HCT116 (cell line): Measurements from ENCODE around the gene CERT1.

Source experiments
- ATF3 ChIP-seq: IDR thresholded peaks from 2 replicates; pipeline ENCODE4 v1.6.1; 2012
- CEBPB ChIP-seq: IDR thresholded peaks from 2 replicates; pipeline ENCODE4 v1.6.1; 2012; ENCODE audit warnings: low read depth
- CTCF ChIP-seq, 3 experiments: fragments of 200-600 bp in 1 of 3; sonication (generic) in 1 of 3; IDR thresholded peaks in 2 of 3; conservative IDR thresholded peaks in 1 of 3; 2 replicates each; pipeline ENCODE4 v1.5.1; 2012 to 2017; ENCODE audit warnings: low read depth in 2 of 3, low read length in 2 of 3, antibody characterized with exemption in 1 of 3, borderline replicate concordance in 1 of 3, control low read depth in 1 of 3, mild to moderate bottlenecking in 1 of 3, mixed read lengths in 1 of 3, mixed run types in 1 of 3, moderate library complexity in 1 of 3; ENCODE audit not compliant: insufficient read depth in 1 of 3
- EGR1 ChIP-seq: IDR thresholded peaks from 2 replicates; pipeline ENCODE4 v1.6.1; 2012; ENCODE audit warnings: low read depth
- EZH2 ChIP-seq: fragments of 200-600 bp; sonication (generic); IDR thresholded peaks from 2 replicates; pipeline ENCODE4 v1.6.1; 2017; ENCODE audit warnings: antibody characterized with exemption, mixed run types
- EZH2phosphoT487 ChIP-seq: fragments of 200-600 bp; IDR thresholded peaks from 2 replicates; pipeline ENCODE4 v1.6.1; 2018; ENCODE audit warnings: antibody characterized with exemption, borderline replicate concordance
- FOSL1 ChIP-seq: IDR thresholded peaks from 2 replicates; pipeline ENCODE4 v1.6.1; 2012; ENCODE audit warnings: low read depth
- MAX ChIP-seq: IDR thresholded peaks from 2 replicates; pipeline ENCODE4 v1.6.1; 2012
- POLR2A ChIP-seq: IDR thresholded peaks from 2 replicates; pipeline ENCODE4 v1.7.0; 2011; ENCODE audit warnings: borderline replicate concordance; ENCODE audit not compliant: insufficient read depth, insufficient read length; ENCODE audit errors: extremely low read depth
- POLR2AphosphoS5 ChIP-seq: IDR thresholded peaks from 2 replicates; pipeline ENCODE4 v1.6.1; 2011; ENCODE audit warnings: mild to moderate bottlenecking, low read depth, low read length, moderate library complexity
- RAD21 ChIP-seq: IDR thresholded peaks from 2 replicates; pipeline ENCODE4 v1.6.1; 2012; ENCODE audit warnings: low read depth, mild to moderate bottlenecking
- REST ChIP-seq: IDR thresholded peaks from 2 replicates; pipeline ENCODE4 v1.6.1; 2012; ENCODE audit warnings: low read depth
- SRF ChIP-seq: IDR thresholded peaks from 2 replicates; pipeline ENCODE4 v1.6.1; 2012; ENCODE audit warnings: low read depth
- ZNF274 ChIP-seq: fragments of 200-500 bp; sonication (Bioruptor generic); IDR thresholded peaks from 2 replicates; pipeline ENCODE4 v1.6.1; 2014; ENCODE audit warnings: mild to moderate bottlenecking, low read depth, low read length, inconsistent platforms

GRCh38 chr5:75380099-75380498, 131.3 kb downstream of the CERT1 start:
- TF ChIP-seq CTCF (IDR thresholded peaks at IDR 0.05 in 2 of 3, conservative IDR thresholded peaks at IDR 0.05 in 1 of 3; ENCODE audit: borderline replicate concordance in 1 of 3, insufficient read depth in 1 of 3, low read depth in 2 of 3, low read length in 2 of 3) = no peak
- no peak for TF ChIP-seq REST
- TF ChIP-seq EZH2 = no peak
- no peak for TF ChIP-seq POLR2AphosphoS5
- TF ChIP-seq RAD21 = no peak
- TF ChIP-seq POLR2A = no peak
- TF ChIP-seq MAX = no peak
- TF ChIP-seq CEBPB = no peak
- TF ChIP-seq EZH2phosphoT487 = no peak
- TF ChIP-seq ZNF274 = no peak
- TF ChIP-seq EGR1 = no peak
- no peak for TF ChIP-seq FOSL1
- TF ChIP-seq SRF = no peak
- no peak for TF ChIP-seq ATF3
